Measurements from ENCODE around the gene PVR. TPM values are rescaled to one million over a fixed set of nuclear protein-coding genes. Genes with fewer than 3 reads are reported as not detected.

The PVR gene
- total RNA-seq, 2 experiments from 2014 or later: 0.67 to 0.82 TPM

DNA sequence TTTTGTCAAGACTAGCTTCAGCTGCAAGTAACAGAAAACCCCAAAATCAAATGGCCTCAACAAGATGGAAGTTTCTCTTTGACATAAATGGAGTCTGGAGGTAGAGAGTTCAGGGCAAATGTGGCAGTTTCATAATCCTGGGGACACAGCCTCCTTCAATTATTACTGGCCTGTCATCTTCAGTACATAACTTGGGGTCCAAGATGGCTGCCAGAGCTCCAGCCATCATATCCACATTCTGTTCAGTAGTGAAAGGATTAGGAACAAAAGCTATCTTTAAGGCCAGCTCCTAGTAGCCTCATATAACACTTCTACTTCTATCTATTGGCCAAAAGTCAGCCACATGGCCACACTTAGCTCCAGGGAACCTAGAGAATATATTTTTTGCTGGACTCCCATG, 45.4 kb upstream of the PVR start:
- H3K4me1 Mint-ChIP-seq (ENCODE audit: low read depth): no peaks in the 10 kb centered on the region
- Histone ChIP-seq H3K27me3 (ENCODE audit: control insufficient read depth in 1 of 2, insufficient read depth in 2 of 2, low read length in 2 of 2) (peaks cover 3 to 4% of the 10 kb centered on the region in 2 experiments), H3K4me1 (ENCODE audit: insufficient read depth, low read length) (no peaks in the 10 kb centered on the region), H3K36me3 (ENCODE audit: insufficient read depth, low read length) (no peaks in the 10 kb centered on the region), H3K4me3 (ENCODE audit: low read length) (no peak overlapping the region), H3K9me3 (ENCODE audit: control insufficient read depth in 1 of 2, insufficient read depth in 1 of 2, low read length in 2 of 2) (peaks cover 6 to 20% of the 10 kb centered on the region in 2 experiments), H3K27ac (ENCODE audit: low read depth in 1 of 2, low read length in 2 of 2) (no peak overlapping the region)
- H3K9me3 Mint-ChIP-seq: peaks cover 5% of the 10 kb centered on the region
- H3K4me3 Mint-ChIP-seq: no peak overlapping the region
- intact Hi-C loops (cut with DNase I, micrococcal nuclease): no loop called here
- no peak overlapping the region for H3K27ac Mint-ChIP-seq
- H3K36me3 Mint-ChIP-seq (ENCODE audit: low read depth): no peaks in the 10 kb centered on the region
- POLR2A ChIA-PET: no interaction called here
- TF ChIP-seq, protein P1, sequence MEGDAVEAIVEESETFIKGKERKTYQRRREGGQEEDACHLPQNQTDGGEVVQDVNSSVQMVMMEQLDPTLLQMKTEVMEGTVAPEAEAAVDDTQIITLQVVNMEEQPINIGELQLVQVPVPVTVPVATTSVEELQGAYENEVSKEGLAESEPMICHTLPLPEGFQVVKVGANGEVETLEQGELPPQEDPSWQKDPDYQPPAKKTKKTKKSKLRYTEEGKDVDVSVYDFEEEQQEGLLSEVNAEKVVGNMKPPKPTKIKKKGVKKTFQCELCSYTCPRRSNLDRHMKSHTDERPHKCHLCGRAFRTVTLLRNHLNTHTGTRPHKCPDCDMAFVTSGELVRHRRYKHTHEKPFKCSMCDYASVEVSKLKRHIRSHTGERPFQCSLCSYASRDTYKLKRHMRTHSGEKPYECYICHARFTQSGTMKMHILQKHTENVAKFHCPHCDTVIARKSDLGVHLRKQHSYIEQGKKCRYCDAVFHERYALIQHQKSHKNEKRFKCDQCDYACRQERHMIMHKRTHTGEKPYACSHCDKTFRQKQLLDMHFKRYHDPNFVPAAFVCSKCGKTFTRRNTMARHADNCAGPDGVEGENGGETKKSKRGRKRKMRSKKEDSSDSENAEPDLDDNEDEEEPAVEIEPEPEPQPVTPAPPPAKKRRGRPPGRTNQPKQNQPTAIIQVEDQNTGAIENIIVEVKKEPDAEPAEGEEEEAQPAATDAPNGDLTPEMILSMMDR (IDR thresholded peaks at IDR 0.05): no peak
- ATAC-seq (ENCODE audit: poor library complexity) (no peak), DNase-seq (no peak)
- peaks cover 25% of the 10 kb centered on the region for H3K27me3 Mint-ChIP-seq
- CTCF ChIA-PET: no interaction called here

DNA sequence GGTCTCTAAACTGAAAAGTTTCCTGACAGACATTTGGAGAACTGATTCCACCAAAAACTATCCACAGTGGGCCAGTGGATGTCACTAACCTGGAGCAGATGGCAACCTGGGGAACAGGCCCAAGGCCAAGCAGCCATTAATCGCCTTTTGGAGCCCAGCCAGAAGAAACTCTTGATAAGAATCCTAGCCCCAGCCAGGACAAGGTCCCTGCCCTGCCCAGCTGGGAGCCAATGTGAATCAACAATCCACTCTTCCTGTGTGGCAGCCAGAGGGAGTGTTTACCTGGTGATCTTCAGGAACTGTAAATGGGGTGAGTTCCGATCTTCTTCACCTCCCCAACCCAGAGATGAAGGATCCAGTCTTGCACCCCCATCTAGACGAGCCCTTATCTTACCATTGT, 44.8 kb upstream of the PVR start:
- no peaks in the 10 kb centered on the region for H3K36me3 ChIP-seq (ENCODE audit: insufficient read depth, low read length)
- Mint-ChIP-seq H3K36me3 (ENCODE audit: low read depth) (no peaks in the 10 kb centered on the region), H3K9me3 (peaks cover 5% of the 10 kb centered on the region), H3K4me3 (no peak overlapping the region), H3K27ac (no peak overlapping the region), H3K4me1 (ENCODE audit: low read depth) (no peaks in the 10 kb centered on the region), H3K27me3 (peaks cover 25% of the 10 kb centered on the region)
- DNase-seq: no peak
- ChIA-PET POLR2A (no interaction called here), CTCF (no interaction called here)
- H3K4me1 ChIP-seq (ENCODE audit: insufficient read depth, low read length): no peaks in the 10 kb centered on the region
- TF ChIP-seq, protein P1 (IDR thresholded peaks at IDR 0.05): no peak
- peaks cover 3 to 4% of the 10 kb centered on the region in 2 experiments for H3K27me3 ChIP-seq (ENCODE audit: control insufficient read depth in 1 of 2, insufficient read depth in 2 of 2, low read length in 2 of 2)
- no peak overlapping the region for H3K4me3 ChIP-seq (ENCODE audit: low read length)
- H3K9me3 ChIP-seq (ENCODE audit: control insufficient read depth in 1 of 2, insufficient read depth in 1 of 2, low read length in 2 of 2): peaks cover 6 to 20% of the 10 kb centered on the region in 2 experiments
- no peak for ATAC-seq (ENCODE audit: poor library complexity)
- no peak overlapping the region for H3K27ac ChIP-seq (ENCODE audit: low read depth in 1 of 2, low read length in 2 of 2)
- intact Hi-C loops (cut with DNase I, micrococcal nuclease): no loop called here

DNA sequence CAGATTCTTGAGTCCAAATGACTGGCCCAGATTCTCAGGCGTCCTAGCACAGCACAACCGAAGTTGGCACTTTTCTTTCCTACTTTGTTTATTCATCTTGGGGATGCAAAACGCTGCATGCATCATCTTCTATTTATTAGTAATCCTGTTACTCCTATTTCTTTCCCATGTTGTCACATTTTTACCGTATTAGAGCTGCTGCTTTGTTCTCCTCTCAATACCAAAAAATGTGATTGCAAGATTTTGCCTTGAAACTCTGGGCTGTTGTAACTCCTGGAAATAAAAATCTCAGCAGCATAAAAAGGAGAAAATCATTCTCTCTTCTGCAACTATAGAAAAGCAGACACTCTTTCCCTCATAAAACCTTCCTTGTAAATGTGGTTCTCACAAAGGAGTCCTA, 43.2 kb upstream of the PVR start:
- H3K27me3 Mint-ChIP-seq: peaks cover 20% of the 10 kb centered on the region
- no peaks in the 10 kb centered on the region for H3K4me1 ChIP-seq (ENCODE audit: insufficient read depth, low read length)
- H3K9me3 ChIP-seq (ENCODE audit: control insufficient read depth in 1 of 2, insufficient read depth in 1 of 2, low read length in 2 of 2): peaks cover 6 to 20% of the 10 kb centered on the region in 2 experiments
- no peaks in the 10 kb centered on the region for H3K4me1 Mint-ChIP-seq (ENCODE audit: low read depth)
- intact Hi-C loops (cut with DNase I, micrococcal nuclease): no loop called here
- H3K9me3 Mint-ChIP-seq: peaks cover 5% of the 10 kb centered on the region
- ATAC-seq (ENCODE audit: poor library complexity) (no peak), DNase-seq (no peak)
- ChIA-PET CTCF (no interaction called here), POLR2A (no interaction called here)
- no peak overlapping the region for H3K4me3 ChIP-seq (ENCODE audit: low read length)
- no peak overlapping the region for H3K4me3 Mint-ChIP-seq
- H3K27ac ChIP-seq (ENCODE audit: low read depth in 1 of 2, low read length in 2 of 2): no peak overlapping the region
- H3K27me3 ChIP-seq (ENCODE audit: control insufficient read depth in 1 of 2, insufficient read depth in 2 of 2, low read length in 2 of 2): peaks cover 3 to 4% of the 10 kb centered on the region in 2 experiments
- no peak overlapping the region for H3K27ac Mint-ChIP-seq
- H3K36me3 Mint-ChIP-seq (ENCODE audit: low read depth): no peaks in the 10 kb centered on the region
- TF ChIP-seq, protein P1 (IDR thresholded peaks at IDR 0.05): no peak
- H3K36me3 ChIP-seq (ENCODE audit: insufficient read depth, low read length): no peaks in the 10 kb centered on the region

All from CD4-positive, alpha-beta T cell (primary cell).